Measurements from ENCODE around the gene NRBF2. TPM values are rescaled to one million over a fixed set of nuclear protein-coding genes. Genes with fewer than 3 reads are reported as not detected.
"Not testable (repeated sequence)": the region's sequence is repeated elsewhere in the genome, so short reads cannot be mapped to it uniquely, and the experiment has no call there.

Gene NRBF2
- polyA plus RNA-seq, 3 donors from 2014 or later: 15.4 to 31.2 (median 15.6) TPM

DNA sequence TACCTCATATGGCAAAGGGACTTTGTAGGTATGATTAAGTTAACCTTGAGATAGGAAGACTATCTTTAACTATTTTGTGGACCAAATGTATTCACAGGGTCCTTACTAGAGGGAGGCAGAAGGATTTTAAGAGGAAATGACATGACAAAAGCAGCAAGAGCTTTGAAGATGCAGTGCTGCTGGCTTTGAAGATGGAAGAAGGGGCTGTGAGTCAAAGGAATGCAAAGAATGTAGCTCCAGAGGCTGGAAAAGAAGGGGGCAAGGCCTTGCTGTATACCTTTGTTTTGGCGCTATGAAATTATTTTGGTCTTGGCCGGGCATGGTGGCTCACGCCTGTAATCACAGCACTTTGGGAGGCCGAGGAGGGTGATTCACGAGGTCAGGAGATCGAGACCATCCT lies 3.2 kb upstream of the NRBF2 start:
- H3K27me3 Mint-ChIP-seq (ENCODE audit: low read depth in 3 of 3): peaks cover 7 to 17% (median 16%) of the 10 kb centered on the region in 3 donors
- H3K36me3 Mint-ChIP-seq: peaks cover 0 to 8% (median 0%) of the 10 kb centered on the region in 3 donors
- DNase-seq: no peak
- peaks cover 0 to 7% (median 0%) of the 10 kb centered on the region in 6 donors for H3K9me3 Mint-ChIP-seq
- H3K4me1 Mint-ChIP-seq: peaks cover 19% of the 10 kb centered on the region in 2 donors
- H3K4me3 Mint-ChIP-seq: no peak overlapping the region
- no peak overlapping the region for H3K27ac Mint-ChIP-seq

GRCh38 chr10:63132651-63133055 lies 475 bp upstream of the NRBF2 start:
- peak overlapping the region; percentile 88 to 95 (median 92) for H3K4me3 Mint-ChIP-seq
- peaks cover 5 to 16% (median 15%) of the 10 kb centered on the region in 3 donors for H3K27me3 Mint-ChIP-seq (ENCODE audit: low read depth in 3 of 3)
- H3K36me3 Mint-ChIP-seq: peaks cover 0 to 4% (median 0%) of the 10 kb centered on the region in 3 donors
- peaks cover 0 to 4% (median 0%) of the 10 kb centered on the region in 6 donors for H3K9me3 Mint-ChIP-seq
- peaks cover 34 to 41% of the 10 kb centered on the region in 2 donors for H3K4me1 Mint-ChIP-seq
- DNase-seq: no peak
- peak overlapping the region; percentile 91 to 97 (median 94) for H3K27ac Mint-ChIP-seq

DNA sequence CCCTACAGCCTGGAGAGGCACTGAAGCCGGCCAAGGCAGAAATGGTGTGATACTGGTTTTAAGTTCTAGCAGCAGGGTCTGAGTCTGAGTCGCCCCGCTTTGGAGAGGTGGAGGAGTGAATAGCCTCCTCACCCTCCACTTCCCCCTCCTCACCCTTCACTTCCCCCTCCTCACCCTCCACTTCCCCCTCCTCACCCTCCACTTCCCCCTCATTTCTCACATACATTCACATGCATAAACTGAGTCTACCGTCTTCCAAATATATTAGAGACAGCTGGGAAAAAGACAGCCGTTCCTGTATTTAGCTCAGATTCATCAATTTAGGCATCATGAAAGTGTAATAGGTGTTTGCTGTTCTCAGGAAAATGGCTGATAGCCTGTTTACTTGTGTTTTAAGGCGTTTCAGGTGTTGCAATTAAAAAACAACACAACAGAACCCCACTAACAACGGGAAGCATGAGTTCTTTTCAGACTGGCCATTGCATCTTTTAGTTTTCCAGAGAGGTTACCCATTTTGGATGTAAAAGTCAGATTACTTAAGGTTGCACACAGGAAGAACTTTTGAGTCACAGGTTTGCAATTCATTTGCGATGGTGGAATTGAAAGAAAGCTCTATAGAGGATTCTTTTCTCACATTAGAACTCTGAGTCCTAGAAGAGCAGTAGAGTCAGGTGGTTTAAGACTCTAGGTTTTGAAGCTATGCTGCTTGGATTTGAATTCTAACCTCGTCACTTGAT lies 861 bp downstream of the NRBF2 start:
- no peak for DNase-seq
- Mint-ChIP-seq H3K36me3 (peaks cover 0 to 4% (median 0%) of the 10 kb centered on the region in 3 donors), H3K4me3 (peak overlapping the region; percentile 88 to 95 (median 92)), H3K9me3 (peaks cover 0 to 4% (median 0%) of the 10 kb centered on the region in 6 donors), H3K27ac (peak overlapping the region; percentile 84 to 97 (median 93)), H3K27me3 (ENCODE audit: low read depth in 3 of 3) (peaks cover 3 to 15% (median 13%) of the 10 kb centered on the region in 3 donors), H3K4me1 (peaks cover 38 to 52% of the 10 kb centered on the region in 2 donors)

GRCh38 chr10:63137306-63137705 lies 4.2 kb downstream of the NRBF2 start:
- H3K27ac Mint-ChIP-seq: peak overlapping the region in 1 of 6 donors; percentile 56

DNA sequence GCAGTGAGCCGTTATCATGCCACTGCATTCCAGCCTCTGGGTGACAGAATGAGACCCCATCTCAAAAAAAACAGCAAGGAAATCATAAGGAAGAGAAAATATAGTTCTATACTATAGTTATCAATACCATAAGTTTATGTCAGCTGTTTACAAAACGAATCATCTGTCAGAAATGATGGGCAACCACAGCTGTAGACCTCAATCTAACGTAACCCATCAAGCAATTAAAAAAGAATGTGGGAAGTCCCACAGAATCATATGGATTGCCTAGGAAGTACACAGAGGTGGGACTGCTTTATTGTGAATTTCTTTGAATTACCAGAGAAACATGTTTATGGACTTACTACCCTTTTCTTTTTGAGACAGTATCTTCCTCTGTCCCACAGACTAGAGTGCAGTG lies 6.9 kb downstream of the NRBF2 start:
- Mint-ChIP-seq H3K4me1 (peaks cover 52 to 86% of the 10 kb centered on the region in 2 donors), H3K27me3 (ENCODE audit: low read depth in 3 of 3) (no peaks in the 10 kb centered on the region), H3K4me3 (no peak overlapping the region), H3K36me3 (no peaks in the 10 kb centered on the region), H3K27ac (peak overlapping the region in 2 of 6 donors; percentile 21 to 48), H3K9me3 (no peaks in the 10 kb centered on the region)
- DNase-seq: no peak

More at GRCh38 chr10:63137306-63137705, 4.2 kb downstream of the NRBF2 start:
- no peak for DNase-seq
- no peak overlapping the region for H3K4me3 Mint-ChIP-seq
- peaks cover 52 to 80% of the 10 kb centered on the region in 2 donors for H3K4me1 Mint-ChIP-seq
- H3K36me3 Mint-ChIP-seq: peaks cover 0 to 4% (median 0%) of the 10 kb centered on the region in 3 donors
- peaks cover 0 to 10% (median 9%) of the 10 kb centered on the region in 3 donors for H3K27me3 Mint-ChIP-seq (ENCODE audit: low read depth in 3 of 3)
- peaks cover 0 to 4% (median 0%) of the 10 kb centered on the region in 6 donors for H3K9me3 Mint-ChIP-seq

GRCh38 chr10:63142136-63142535 lies 9.0 kb downstream of the NRBF2 start:
- H3K9me3 Mint-ChIP-seq: no peaks in the 10 kb centered on the region
- peaks cover 54 to 91% of the 10 kb centered on the region in 2 donors for H3K4me1 Mint-ChIP-seq
- no peaks in the 10 kb centered on the region for H3K27me3 Mint-ChIP-seq (ENCODE audit: low read depth in 3 of 3)
- no peak overlapping the region for H3K27ac Mint-ChIP-seq
- H3K4me3 Mint-ChIP-seq: no peak overlapping the region
- no peaks in the 10 kb centered on the region for H3K36me3 Mint-ChIP-seq
- DNase-seq: no peak

DNA sequence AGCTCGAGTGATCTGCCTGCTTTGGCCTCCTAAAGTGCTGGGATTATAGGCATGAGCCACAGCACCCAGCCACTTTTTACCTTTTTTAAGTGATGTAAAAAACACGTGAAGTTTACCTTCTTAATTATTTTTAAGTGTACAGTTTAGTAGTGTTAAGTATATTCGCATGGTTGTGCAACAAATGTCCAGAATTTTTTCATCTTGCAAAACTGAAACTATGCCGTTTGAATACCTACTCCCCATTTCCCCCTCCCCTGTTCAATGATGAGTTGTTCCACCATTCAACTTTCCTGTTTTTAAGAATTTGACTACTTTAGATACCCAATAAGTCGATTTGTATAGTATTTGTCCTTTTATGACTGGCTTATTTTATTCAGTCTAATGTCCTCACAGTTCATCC lies 10.9 kb downstream of the NRBF2 start:
- DNase-seq: no peak
- Mint-ChIP-seq H3K27ac (peak overlapping the region in 3 of 6 donors; percentile 25 to 68 (median 61)), H3K36me3 (peaks cover 0 to 6% (median 0%) of the 10 kb centered on the region in 3 donors), H3K9me3 (no peaks in the 10 kb centered on the region), H3K4me3 (no peak overlapping the region), H3K4me1 (peaks cover 50 to 88% of the 10 kb centered on the region in 2 donors), H3K27me3 (ENCODE audit: low read depth in 3 of 3) (no peaks in the 10 kb centered on the region)

DNA sequence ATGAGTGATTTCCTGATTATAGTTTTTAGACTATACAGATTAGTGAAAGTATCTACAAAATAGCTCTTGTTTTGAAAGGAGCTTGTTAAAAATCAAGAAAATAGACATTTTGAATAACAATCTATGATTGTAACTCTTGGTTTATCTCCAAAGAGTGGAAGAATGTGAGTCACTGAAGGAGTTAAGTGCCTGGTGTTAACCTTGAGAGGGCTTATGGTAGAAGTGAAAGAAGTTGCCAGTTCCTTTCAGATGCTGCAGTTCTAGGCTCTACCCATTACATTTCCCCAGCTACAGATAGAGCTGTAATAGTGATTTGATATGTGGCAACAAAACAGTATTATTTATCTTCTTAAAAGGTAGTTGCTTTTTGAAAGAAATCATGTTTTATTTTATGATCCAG lies 12.7 kb downstream of the NRBF2 start:
- peaks cover 0 to 9% (median 3%) of the 10 kb centered on the region in 3 donors for H3K36me3 Mint-ChIP-seq
- H3K27me3 Mint-ChIP-seq (ENCODE audit: low read depth in 3 of 3): no peaks in the 10 kb centered on the region
- H3K27ac Mint-ChIP-seq: peak overlapping the region in 4 of 6 donors; percentile 17 to 50 (median 30)
- H3K4me3 Mint-ChIP-seq: peak overlapping the region in 1 of 5 donors; percentile 32
- DNase-seq: no peak
- no peaks in the 10 kb centered on the region for H3K9me3 Mint-ChIP-seq
- peaks cover 47 to 84% of the 10 kb centered on the region in 2 donors for H3K4me1 Mint-ChIP-seq

DNA sequence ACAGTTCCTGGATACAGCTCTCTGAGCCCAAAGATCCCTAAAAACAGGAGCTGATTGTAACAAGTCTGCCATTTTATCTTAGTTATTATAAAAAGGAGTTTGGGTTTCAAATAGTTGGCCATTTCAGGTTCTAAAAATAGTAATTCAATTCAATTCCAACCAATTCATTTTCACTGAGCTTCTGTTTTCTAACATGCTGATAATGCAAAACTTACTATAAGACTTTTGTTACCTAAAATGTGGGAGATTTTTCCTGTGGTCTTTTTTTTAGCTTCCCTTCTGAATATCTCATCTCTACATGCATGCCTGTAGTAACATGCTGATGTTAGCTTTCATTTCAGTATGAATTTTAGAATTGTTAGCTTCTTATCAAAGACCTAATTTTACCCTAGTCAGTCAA lies 13.4 kb downstream of the NRBF2 start:
- no peaks in the 10 kb centered on the region for H3K27me3 Mint-ChIP-seq (ENCODE audit: low read depth in 3 of 3)
- H3K9me3 Mint-ChIP-seq: no peaks in the 10 kb centered on the region
- peak overlapping the region in 1 of 6 donors; percentile 16 for H3K27ac Mint-ChIP-seq
- peaks cover 4 to 13% (median 9%) of the 10 kb centered on the region in 3 donors for H3K36me3 Mint-ChIP-seq
- peaks cover 43 to 82% of the 10 kb centered on the region in 2 donors for H3K4me1 Mint-ChIP-seq
- DNase-seq: no peak
- peak overlapping the region in 1 of 5 donors; percentile 10 for H3K4me3 Mint-ChIP-seq

DNA sequence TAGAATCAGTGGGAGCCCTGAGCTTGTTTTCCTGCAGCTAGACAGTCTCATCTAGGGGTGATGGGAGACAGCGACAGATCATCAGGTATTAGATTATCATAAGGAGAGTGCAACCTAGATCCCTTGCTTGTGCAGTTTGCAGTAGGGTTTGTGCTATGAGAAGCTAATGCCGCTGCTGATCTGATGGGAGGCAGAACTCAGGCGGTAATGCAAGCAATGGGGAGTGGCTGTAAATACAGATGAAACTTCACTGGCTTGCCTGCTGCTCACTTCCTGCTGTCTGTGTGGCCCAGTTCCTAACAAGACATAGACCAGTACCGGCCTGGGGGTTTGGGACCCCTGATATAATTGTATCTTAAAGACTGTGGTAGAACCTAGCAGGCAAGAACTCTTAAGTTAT lies 17.6 kb downstream of the NRBF2 start:
- Mint-ChIP-seq H3K36me3 (peaks cover 14 to 34% (median 25%) of the 10 kb centered on the region in 3 donors), H3K4me1 (peaks cover 17 to 43% of the 10 kb centered on the region in 2 donors), H3K27ac (peak overlapping the region in 1 of 6 donors; percentile 22), H3K9me3 (no peaks in the 10 kb centered on the region), H3K27me3 (ENCODE audit: low read depth in 3 of 3) (no peaks in the 10 kb centered on the region), H3K4me3 (no peak overlapping the region)
- DNase-seq: no peak

- H3K9me3 Mint-ChIP-seq; H3K4me3 Mint-ChIP-seq; H3K27me3 Mint-ChIP-seq (ENCODE audit: low read depth in 3 of 3); H3K27ac Mint-ChIP-seq; DNase-seq: not testable (repeated sequence)
- Mint-ChIP-seq H3K36me3 (peaks cover 14 to 34% (median 19%) of the 10 kb centered on the region in 3 donors), H3K4me1 (peaks cover 3 to 23% of the 10 kb centered on the region in 2 donors)
Measured at GRCh38 chr10:63153868-63154545, 20.9 kb downstream of the NRBF2 start.

DNA sequence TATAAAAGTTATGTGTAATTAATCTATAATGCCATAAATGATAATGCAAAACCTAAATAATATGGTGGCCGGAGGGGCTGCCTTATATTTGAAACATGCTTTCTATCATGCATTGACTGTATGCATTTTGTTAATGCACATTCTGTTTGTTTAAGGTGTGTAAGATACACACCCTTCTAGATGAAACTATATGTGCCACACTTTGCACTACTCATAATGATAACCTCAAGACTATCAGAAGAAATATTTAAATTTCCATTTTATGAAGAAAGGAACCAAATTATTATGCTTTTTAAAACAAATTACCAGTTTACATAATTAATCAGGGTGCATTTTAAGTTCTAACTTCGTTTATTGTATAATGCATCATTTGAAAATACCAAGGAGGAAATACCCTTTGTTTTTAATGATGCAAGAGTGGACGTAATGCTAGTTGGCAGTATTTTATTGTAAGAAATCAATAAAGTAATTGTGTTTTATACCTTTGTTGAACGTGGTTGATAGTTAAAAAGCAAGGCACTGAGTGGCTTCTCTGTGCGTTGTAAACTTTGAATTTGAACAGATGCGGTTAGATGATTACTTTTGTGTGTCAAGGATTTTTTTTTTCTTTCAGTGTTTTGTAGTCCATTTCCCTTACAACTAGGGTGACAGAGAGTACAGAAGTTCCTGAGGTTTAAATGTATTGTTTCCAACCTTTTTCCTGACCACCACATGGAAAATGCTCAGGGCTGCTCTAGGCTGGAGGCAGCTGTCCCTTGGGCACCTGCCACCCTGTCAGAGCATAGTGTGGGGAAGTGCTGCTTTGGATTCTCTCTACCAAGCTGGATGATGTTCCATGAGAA lies 21.6 kb downstream of the NRBF2 start:
- DNase-seq: no peak
- Mint-ChIP-seq H3K27me3 (ENCODE audit: low read depth in 3 of 3) (peaks cover 0 to 3% (median 0%) of the 10 kb centered on the region in 3 donors), H3K36me3 (peaks cover 14 to 30% (median 16%) of the 10 kb centered on the region in 3 donors), H3K4me1 (peaks cover 0 to 16% of the 10 kb centered on the region in 2 donors), H3K27ac (no peak overlapping the region), H3K4me3 (no peak overlapping the region), H3K9me3 (no peaks in the 10 kb centered on the region)

GRCh38 chr10:63155388-63156020 lies 22.4 kb downstream of the NRBF2 start:
- Mint-ChIP-seq H3K4me1 (peaks cover 0 to 14% of the 10 kb centered on the region in 2 donors), H3K9me3 (no peaks in the 10 kb centered on the region), H3K36me3 (peaks cover 14 to 30% (median 16%) of the 10 kb centered on the region in 3 donors), H3K4me3 (no peak overlapping the region), H3K27me3 (ENCODE audit: low read depth in 3 of 3) (peaks cover 0 to 3% (median 0%) of the 10 kb centered on the region in 3 donors), H3K27ac (no peak overlapping the region)
- DNase-seq: no peak

Measured in immature natural killer cell (primary cell).